ENCODE data around the gene TF.
"Not testable (repeated sequence)": the region's sequence is repeated elsewhere in the genome, so short reads cannot be mapped to it uniquely, and the experiment has no call there.

Gene TF

DNA sequence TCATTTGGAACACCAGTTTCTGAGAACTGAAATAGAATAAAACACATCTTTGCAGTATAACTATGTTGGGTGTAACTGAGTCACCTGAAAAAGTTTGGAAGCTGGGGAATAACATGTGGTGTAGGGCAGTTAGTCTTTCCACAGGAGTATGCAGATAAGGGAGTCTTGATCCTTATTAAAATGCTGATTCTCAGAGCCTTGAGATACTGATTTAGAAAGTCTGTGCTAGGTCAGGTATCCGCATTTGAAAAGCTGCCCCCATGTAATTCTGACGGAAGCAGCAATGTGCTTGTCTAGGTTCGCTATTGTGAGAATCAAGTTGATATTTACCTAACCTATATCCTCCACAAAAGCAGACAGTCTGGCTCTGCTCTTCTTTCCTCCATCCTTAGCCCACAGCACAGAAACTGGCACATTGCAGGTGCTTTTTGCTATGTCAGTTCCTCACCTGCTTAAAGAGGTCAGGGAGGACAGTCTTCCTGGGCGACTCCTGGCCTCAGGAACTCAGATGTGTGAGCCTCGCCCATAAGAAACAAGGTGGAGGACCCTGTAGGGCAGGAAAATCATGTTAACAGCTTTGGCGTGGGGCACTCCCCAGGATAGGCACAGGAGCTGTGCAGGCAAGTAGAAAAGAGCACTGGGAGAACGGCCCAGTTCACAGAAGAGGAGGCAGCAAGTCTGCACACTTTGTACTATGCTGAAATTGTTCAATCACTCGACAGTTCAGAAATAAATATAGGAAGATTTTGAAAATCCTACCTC is 31.8 kb downstream of the TF start:
- no peak for DNase-seq (ENCODE audit: low read depth, low spot score)
- Histone ChIP-seq H3K9me3 (ENCODE audit: insufficient read depth, low read length) (no peaks in the 10 kb centered on the region), H3K4me1 (ENCODE audit: insufficient read depth, insufficient read length) (peaks cover 3% of the 10 kb centered on the region), H3K27me3 (ENCODE audit: insufficient read depth, insufficient read length) (no peaks in the 10 kb centered on the region), H3K4me3 (ENCODE audit: insufficient read length, low read depth) (no peak overlapping the region), H3K9ac (ENCODE audit: insufficient read length, low read depth) (no peak overlapping the region), H3K36me3 (ENCODE audit: insufficient read depth, insufficient read length, low read length) (no peaks in the 10 kb centered on the region)
- no peak for TF ChIP-seq YY1 (IDR thresholded peaks at IDR 0.05; ENCODE audit: insufficient read depth, insufficient read length)
- no peak for TF ChIP-seq SUZ12 (IDR thresholded peaks at IDR 0.05; ENCODE audit: extremely low read depth, insufficient read depth, insufficient read length)
- TF ChIP-seq ZNF274 (IDR thresholded peaks at IDR 0.05; ENCODE audit: low read depth, low read length): no peak

DNA sequence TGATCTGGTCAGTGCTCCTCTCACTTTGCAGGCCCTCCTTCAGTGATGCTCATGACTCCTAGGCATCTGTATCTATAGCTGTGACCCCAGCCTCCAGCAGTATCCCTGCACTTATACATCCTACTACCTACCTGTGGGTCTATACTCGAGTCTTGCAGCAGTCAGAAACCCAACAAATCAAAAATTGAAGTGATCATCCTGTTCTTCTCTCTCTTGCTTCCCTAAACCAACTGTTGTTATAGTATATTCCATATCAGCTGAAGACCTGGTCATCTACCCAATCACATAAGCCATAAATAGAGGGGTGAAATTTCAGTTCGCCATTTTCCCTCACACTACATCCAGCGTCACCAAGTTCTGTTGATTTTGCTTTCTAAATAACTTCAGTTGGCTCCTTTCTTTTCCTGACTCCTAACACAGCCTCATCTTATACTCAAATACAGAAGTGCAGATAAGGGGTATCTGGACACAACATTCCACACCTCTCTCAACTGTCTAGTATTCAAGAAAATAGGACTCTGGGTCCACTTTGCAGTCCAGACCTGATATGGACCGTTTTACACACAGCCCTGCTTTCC is 33.5 kb downstream of the TF start:
- H3K4me1 ChIP-seq (ENCODE audit: insufficient read depth, insufficient read length): peaks cover 3% of the 10 kb centered on the region
- no peak overlapping the region for H3K4me3 ChIP-seq (ENCODE audit: insufficient read length, low read depth)
- H3K9me3 ChIP-seq (ENCODE audit: insufficient read depth, low read length): peaks cover 13% of the 10 kb centered on the region; the same call in 1 of the 2 replicates
- DNase-seq (ENCODE audit: low read depth, low spot score): no peak
- no peaks in the 10 kb centered on the region for H3K27me3 ChIP-seq (ENCODE audit: insufficient read depth, insufficient read length)
- no peaks in the 10 kb centered on the region for H3K36me3 ChIP-seq (ENCODE audit: insufficient read depth, insufficient read length, low read length)
- no peak overlapping the region for H3K9ac ChIP-seq (ENCODE audit: insufficient read length, low read depth)
- TF ChIP-seq SUZ12 (IDR thresholded peaks at IDR 0.05; ENCODE audit: extremely low read depth, insufficient read depth, insufficient read length) (no peak), YY1 (IDR thresholded peaks at IDR 0.05; ENCODE audit: insufficient read depth, insufficient read length) (no peak), ZNF274 (IDR thresholded peaks at IDR 0.05; ENCODE audit: low read depth, low read length) (no peak)

DNA sequence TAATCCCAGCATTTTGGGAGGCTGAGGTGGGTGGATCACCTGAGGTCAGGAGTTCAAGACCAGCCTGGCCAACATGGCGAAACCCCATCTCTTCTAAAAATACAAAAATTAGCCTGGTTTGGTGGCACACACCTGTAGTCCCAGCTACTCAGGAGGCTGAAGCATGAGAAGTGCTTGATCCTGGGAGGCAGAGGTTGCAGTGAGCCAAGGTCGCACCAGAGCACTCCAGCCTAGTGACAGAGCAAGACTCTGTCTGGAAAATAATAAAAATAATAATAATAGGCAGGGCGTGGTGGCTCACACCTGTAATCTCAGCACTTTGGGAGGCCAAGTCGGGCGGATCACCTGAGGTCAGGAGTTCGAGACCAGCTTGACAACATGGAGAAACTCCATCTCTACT is 34.6 kb downstream of the TF start:
- H3K4me1 ChIP-seq (ENCODE audit: insufficient read depth, insufficient read length); DNase-seq (ENCODE audit: low read depth, low spot score); H3K4me3 ChIP-seq (ENCODE audit: insufficient read length, low read depth); H3K27me3 ChIP-seq (ENCODE audit: insufficient read depth, insufficient read length); H3K9ac ChIP-seq (ENCODE audit: insufficient read length, low read depth); H3K36me3 ChIP-seq (ENCODE audit: insufficient read depth, insufficient read length, low read length): not testable (repeated sequence)
- H3K9me3 ChIP-seq (ENCODE audit: insufficient read depth, low read length): peaks cover 14% of the 10 kb centered on the region; the same call in 1 of the 2 replicates

DNA sequence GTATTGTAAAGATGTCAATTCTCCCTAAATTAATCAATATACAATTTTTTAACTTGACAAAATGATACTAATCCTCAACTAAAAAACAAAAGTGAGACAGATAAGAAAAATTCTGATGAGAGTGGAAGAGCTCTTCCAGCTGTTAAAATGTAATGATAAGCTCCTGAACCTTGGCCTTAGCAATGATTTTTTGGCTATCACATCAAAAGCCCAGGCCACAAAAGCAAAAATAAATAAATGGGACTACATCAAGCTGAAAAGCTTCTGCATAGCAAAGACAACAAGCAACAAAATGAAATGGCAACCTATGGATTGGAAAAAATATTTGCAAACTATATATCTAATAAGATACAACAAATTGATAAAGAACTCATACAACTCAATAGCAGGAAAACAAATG is 35.4 kb downstream of the TF start:
- Histone ChIP-seq H3K27me3 (ENCODE audit: insufficient read depth, insufficient read length) (no peaks in the 10 kb centered on the region), H3K9me3 (ENCODE audit: insufficient read depth, low read length) (peaks cover 14% of the 10 kb centered on the region; the same call in 1 of the 2 replicates), H3K4me1 (ENCODE audit: insufficient read depth, insufficient read length) (peaks cover 3% of the 10 kb centered on the region), H3K9ac (ENCODE audit: insufficient read length, low read depth) (no peak overlapping the region), H3K36me3 (ENCODE audit: insufficient read depth, insufficient read length, low read length) (no peaks in the 10 kb centered on the region), H3K4me3 (ENCODE audit: insufficient read length, low read depth) (no peak overlapping the region)
- no peak for DNase-seq (ENCODE audit: low read depth, low spot score)
- TF ChIP-seq ZNF274 (IDR thresholded peaks at IDR 0.05; ENCODE audit: low read depth, low read length) (no peak), SUZ12 (IDR thresholded peaks at IDR 0.05; ENCODE audit: extremely low read depth, insufficient read depth, insufficient read length) (no peak), YY1 (IDR thresholded peaks at IDR 0.05; ENCODE audit: insufficient read depth, insufficient read length) (no peak)

DNA sequence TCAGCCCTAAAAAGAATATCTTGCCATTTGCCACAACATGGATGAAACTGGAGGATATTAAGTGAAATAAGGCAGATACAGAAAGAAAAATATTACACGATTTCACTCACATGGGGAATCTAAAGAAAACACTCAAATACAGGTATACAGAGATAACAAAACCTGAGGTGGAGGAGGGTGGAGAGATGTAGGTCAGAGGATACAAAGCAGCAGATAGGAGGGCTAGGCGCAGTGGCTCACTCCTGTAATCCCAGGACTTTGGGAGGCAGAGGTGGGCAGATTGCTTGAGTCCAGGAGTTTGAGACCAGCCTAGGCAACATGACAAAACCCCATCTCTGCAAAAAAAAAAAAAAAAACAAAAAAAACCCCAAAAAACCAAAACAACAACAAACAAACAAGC is 36.3 kb downstream of the TF start:
- no peak for TF ChIP-seq SUZ12 (IDR thresholded peaks at IDR 0.05; ENCODE audit: extremely low read depth, insufficient read depth, insufficient read length)
- TF ChIP-seq YY1 (IDR thresholded peaks at IDR 0.05; ENCODE audit: insufficient read depth, insufficient read length): no peak
- TF ChIP-seq ZNF274 (IDR thresholded peaks at IDR 0.05; ENCODE audit: low read depth, low read length): no peak
- peaks cover 3% of the 10 kb centered on the region for H3K4me1 ChIP-seq (ENCODE audit: insufficient read depth, insufficient read length)
- no peak overlapping the region for H3K4me3 ChIP-seq (ENCODE audit: insufficient read length, low read depth)
- H3K27me3 ChIP-seq (ENCODE audit: insufficient read depth, insufficient read length): no peaks in the 10 kb centered on the region
- DNase-seq (ENCODE audit: low read depth, low spot score): no peak
- no peaks in the 10 kb centered on the region for H3K36me3 ChIP-seq (ENCODE audit: insufficient read depth, insufficient read length, low read length)
- H3K9ac ChIP-seq (ENCODE audit: insufficient read length, low read depth): no peak overlapping the region
- H3K9me3 ChIP-seq (ENCODE audit: insufficient read depth, low read length): peaks cover 14% of the 10 kb centered on the region; the same call in 1 of the 2 replicates

DNA sequence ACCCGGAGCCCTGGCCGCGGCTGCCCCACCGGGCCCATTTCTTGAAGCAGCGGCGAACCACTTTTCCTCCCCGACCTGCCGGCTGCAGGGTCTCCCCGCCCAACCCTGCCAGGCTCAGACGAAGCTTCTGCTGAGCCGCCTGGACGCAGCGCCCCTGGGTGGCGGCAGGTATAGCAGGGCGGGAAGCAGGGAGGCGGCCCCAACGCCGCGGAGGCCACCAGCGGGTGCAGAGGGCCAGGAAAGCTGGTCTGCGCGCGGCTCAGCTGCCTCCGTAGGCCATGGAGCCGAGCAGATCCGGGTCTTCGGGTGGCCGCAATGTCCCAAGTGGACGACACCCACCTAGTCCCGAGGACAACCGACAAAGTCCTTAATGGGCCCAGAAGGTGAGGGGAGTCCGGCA is 37.6 kb downstream of the TF start:
- H3K4me1 ChIP-seq (ENCODE audit: insufficient read depth, insufficient read length): no peaks in the 10 kb centered on the region
- H3K27me3 ChIP-seq (ENCODE audit: insufficient read depth, insufficient read length): no peaks in the 10 kb centered on the region
- peaks cover 14% of the 10 kb centered on the region; the same call in 1 of the 2 replicates for H3K9me3 ChIP-seq (ENCODE audit: insufficient read depth, low read length)
- no peaks in the 10 kb centered on the region for H3K36me3 ChIP-seq (ENCODE audit: insufficient read depth, insufficient read length, low read length)
- H3K4me3 ChIP-seq (ENCODE audit: insufficient read length, low read depth): no peak overlapping the region
- no peak for DNase-seq (ENCODE audit: low read depth, low spot score)
- H3K9ac ChIP-seq (ENCODE audit: insufficient read length, low read depth): no peak overlapping the region
- TF ChIP-seq SUZ12 (IDR thresholded peaks at IDR 0.05; ENCODE audit: extremely low read depth, insufficient read depth, insufficient read length): no peak
- TF ChIP-seq YY1 (IDR thresholded peaks at IDR 0.05; ENCODE audit: insufficient read depth, insufficient read length): no peak
- TF ChIP-seq ZNF274 (IDR thresholded peaks at IDR 0.05; ENCODE audit: low read depth, low read length): no peak

DNA sequence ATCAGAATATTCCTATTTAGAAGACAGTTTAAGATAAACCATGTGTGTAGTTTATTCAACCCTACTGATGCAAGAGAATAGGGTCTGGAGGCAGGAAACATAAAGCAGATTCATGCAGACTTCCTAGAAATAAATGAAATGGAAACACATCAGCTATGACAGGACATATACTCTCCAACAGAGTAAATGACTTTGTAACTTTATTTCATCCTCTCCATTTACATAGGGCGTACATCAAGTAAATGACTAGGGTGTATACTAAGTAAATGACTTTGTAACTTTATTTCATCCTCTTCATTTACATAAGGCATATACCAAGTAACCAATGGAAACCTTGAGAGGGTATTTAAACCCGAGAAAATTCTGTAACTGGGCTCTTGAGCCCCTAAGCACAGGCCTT is 41.8 kb downstream of the TF start:
- H3K9me3 ChIP-seq (ENCODE audit: insufficient read depth, low read length): peaks cover 56% of the 10 kb centered on the region
- no peak for TF ChIP-seq YY1 (IDR thresholded peaks at IDR 0.05; ENCODE audit: insufficient read depth, insufficient read length)
- no peak for TF ChIP-seq ZNF274 (IDR thresholded peaks at IDR 0.05; ENCODE audit: low read depth, low read length)
- TF ChIP-seq SUZ12 (IDR thresholded peaks at IDR 0.05; ENCODE audit: extremely low read depth, insufficient read depth, insufficient read length): no peak
- H3K4me1 ChIP-seq (ENCODE audit: insufficient read depth, insufficient read length): no peaks in the 10 kb centered on the region
- H3K4me3 ChIP-seq (ENCODE audit: insufficient read length, low read depth): no peak overlapping the region
- no peak for DNase-seq (ENCODE audit: low read depth, low spot score)
- no peaks in the 10 kb centered on the region for H3K36me3 ChIP-seq (ENCODE audit: insufficient read depth, insufficient read length, low read length)
- no peak overlapping the region for H3K9ac ChIP-seq (ENCODE audit: insufficient read length, low read depth)
- H3K27me3 ChIP-seq (ENCODE audit: insufficient read depth, insufficient read length): no peaks in the 10 kb centered on the region
